A549 (cell line): ENCODE measurements around the gene GNAO1.

ENCODE experiments used
- CHD4 ChIP-seq: fragments of 200-600 bp; sonication (generic); IDR thresholded peaks from 2 replicates; pipeline ENCODE4 v1.6.1; 2016; ENCODE audit warnings: antibody characterized with exemption, mild to moderate bottlenecking, borderline replicate concordance
- EP300 ChIP-seq, 2 experiments: fragments of >200 bp; sonication (Bioruptor Twin); formaldehyde crosslinking; IDR thresholded peaks; 2 replicates in 1 of 2; 3 replicates in 1 of 2; pipeline ENCODE4 v1.6.1; 2016 to 2017
- NFE2L2 ChIP-seq: fragments of 150-350 bp; conservative IDR thresholded peaks from 2 replicates; pipeline ENCODE4 v1.6.1; 2014; ENCODE audit warnings: low read length
- RAD21 ChIP-seq, 2 experiments: fragments of >200 bp in 1 of 2; sonication (Bioruptor Twin) in 1 of 2; formaldehyde crosslinking in 1 of 2; IDR thresholded peaks in 1 of 2; conservative IDR thresholded peaks in 1 of 2; 2 replicates in 1 of 2; 3 replicates in 1 of 2; pipeline ENCODE4 v1.6.1; 2012 to 2018; ENCODE audit warnings: inconsistent platforms in 1 of 2
- TF ChIP-seq, protein P1 (sequence below): fragments of >200 bp; sonication (Bioruptor Twin); formaldehyde crosslinking; IDR thresholded peaks from 3 replicates; pipeline ENCODE4 v1.5.1; 2016
- TF ChIP-seq, protein P2 (sequence below): fragments of 150-350 bp; IDR thresholded peaks from 2 replicates; pipeline ENCODE4 v1.6.1; 2014; ENCODE audit warnings: low read depth, mild to moderate bottlenecking, low read length
- TF ChIP-seq, protein P3 (sequence below): IDR thresholded peaks from 2 replicates; pipeline ENCODE4 v1.6.1; 2012

DNA sequence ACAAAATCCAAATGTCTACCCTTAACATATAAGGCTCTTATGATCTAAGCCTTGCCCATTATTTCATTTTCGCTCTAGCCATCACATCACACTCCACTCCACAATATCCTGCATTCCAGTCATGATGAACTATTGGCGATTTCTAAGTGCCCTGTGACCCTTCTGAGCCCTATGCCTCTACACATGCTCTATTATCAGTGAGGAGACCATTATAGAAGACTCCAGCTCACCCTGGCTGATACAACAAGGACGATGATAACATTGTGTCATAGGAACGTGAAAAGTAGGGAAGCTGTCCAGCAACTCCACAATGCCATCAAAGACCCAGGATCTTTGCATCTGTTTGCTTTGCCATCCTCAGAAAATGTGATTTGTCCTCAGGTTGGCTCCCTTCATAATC is 29.6 kb upstream of the GNAO1 start:
- TF ChIP-seq EP300 (IDR thresholded peaks at IDR 0.05) (no peak), RAD21 (conservative IDR thresholded peaks at IDR 0.05 in 1 of 2, IDR thresholded peaks at IDR 0.05 in 1 of 2) (no peak), NFE2L2 (no peak), CHD4 (no peak)
- TF ChIP-seq, protein P1, sequence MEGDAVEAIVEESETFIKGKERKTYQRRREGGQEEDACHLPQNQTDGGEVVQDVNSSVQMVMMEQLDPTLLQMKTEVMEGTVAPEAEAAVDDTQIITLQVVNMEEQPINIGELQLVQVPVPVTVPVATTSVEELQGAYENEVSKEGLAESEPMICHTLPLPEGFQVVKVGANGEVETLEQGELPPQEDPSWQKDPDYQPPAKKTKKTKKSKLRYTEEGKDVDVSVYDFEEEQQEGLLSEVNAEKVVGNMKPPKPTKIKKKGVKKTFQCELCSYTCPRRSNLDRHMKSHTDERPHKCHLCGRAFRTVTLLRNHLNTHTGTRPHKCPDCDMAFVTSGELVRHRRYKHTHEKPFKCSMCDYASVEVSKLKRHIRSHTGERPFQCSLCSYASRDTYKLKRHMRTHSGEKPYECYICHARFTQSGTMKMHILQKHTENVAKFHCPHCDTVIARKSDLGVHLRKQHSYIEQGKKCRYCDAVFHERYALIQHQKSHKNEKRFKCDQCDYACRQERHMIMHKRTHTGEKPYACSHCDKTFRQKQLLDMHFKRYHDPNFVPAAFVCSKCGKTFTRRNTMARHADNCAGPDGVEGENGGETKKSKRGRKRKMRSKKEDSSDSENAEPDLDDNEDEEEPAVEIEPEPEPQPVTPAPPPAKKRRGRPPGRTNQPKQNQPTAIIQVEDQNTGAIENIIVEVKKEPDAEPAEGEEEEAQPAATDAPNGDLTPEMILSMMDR = no peak
- TF ChIP-seq, protein P2, sequence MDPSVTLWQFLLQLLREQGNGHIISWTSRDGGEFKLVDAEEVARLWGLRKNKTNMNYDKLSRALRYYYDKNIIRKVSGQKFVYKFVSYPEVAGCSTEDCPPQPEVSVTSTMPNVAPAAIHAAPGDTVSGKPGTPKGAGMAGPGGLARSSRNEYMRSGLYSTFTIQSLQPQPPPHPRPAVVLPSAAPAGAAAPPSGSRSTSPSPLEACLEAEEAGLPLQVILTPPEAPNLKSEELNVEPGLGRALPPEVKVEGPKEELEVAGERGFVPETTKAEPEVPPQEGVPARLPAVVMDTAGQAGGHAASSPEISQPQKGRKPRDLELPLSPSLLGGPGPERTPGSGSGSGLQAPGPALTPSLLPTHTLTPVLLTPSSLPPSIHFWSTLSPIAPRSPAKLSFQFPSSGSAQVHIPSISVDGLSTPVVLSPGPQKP = no peak
- TF ChIP-seq, protein P3, sequence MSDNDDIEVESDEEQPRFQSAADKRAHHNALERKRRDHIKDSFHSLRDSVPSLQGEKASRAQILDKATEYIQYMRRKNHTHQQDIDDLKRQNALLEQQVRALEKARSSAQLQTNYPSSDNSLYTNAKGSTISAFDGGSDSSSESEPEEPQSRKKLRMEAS = no peak
